ENCODE results near the gene SELENOK. TPM values are rescaled to one million over a fixed set of nuclear protein-coding genes. Genes with fewer than 3 reads are reported as not detected.

Gene SELENOK
- 21.2 and 21.6 TPM in 2 replicates for total RNA-seq

DNA sequence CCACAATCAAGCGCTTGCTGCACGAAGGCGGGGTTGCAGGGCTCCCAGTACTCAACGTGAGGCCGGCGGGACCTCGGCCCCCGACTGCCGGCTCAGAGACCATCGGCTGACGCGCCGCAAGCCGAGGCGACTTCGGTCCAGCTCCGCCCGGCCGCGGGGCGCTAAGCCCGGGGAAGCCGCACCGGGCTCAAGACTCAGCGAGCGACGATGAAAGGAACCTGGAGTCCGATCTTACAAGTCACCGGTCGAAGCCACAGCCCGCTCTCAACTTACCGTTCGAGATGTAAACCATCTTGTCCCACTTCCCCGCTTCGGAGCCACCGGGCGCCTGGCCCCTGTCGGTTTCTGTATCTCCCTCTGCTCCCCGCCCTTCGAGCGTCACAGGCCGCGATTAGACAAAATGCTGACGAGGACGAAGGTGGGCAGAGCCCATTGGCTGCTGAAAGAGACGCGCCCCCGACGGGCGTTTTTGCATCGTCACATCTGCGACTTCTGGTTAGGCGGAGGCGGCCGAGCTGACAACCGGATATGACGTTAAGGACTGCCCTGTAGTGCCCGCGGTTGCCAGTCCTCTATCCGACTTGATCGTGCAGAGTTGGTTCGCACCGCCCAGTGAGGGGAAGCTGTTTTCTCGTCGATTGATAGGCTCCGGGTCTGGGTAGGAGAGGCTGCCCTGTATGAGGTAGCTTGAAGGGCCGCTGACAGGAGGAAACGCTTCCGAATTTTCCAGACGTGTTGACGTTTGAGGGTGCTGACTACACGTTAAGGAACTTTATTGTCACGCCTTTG, at the start of gene SELENOK:
Gene SELENOK, minus strand, starts transcription at position 363 of the 789 bp plus-strand sequence.

DNA sequence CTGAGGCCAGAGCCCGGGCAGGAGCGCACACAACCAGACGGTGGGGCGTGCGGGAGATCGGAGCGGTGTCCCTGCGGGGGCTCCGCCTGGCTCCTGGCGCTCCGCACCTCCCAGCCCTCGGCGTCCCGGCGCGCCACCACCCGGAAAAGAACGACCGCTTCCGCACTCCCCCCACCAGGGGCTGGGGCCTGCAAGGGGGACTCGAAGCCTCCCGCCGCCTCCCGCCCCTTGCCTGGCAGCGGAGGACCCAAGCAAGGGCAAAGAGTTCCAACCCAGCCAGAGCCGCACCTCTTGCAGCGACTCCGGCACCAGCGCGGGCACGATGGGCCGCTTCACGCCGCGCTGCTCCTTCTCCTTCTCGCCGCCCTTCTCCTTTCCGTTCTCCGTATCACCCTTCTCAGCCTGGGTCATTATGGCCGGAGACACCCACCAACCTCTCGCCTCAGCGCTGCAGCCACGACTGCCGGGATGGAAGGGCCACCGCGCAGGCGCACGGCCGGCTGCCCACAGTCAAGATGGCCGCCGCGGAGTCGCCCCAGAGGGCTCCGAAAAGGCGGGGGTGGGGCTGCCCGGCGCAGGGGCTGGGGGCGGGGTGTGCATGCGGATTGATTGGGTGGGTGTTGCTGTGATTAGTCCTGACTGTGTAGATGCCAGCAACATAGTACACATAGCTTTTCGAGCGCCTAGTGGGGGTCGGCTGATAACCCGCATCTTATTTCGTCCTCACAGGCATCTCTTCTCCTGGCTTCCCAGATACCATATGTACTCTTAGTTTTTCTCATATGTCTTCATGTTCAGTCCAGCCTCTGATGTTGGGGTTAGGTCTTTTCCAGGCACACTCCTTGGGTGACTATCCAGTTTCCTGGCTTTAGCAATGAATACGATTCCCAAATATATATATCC, 9.7 kb downstream of the SELENOK start, which contains the start of gene ACTR8:
Gene ACTR8, minus strand, starts transcription at position 462 of the 903 bp plus-strand sequence. Its CDS starts 51 bp downstream, at position 411.

DNA sequence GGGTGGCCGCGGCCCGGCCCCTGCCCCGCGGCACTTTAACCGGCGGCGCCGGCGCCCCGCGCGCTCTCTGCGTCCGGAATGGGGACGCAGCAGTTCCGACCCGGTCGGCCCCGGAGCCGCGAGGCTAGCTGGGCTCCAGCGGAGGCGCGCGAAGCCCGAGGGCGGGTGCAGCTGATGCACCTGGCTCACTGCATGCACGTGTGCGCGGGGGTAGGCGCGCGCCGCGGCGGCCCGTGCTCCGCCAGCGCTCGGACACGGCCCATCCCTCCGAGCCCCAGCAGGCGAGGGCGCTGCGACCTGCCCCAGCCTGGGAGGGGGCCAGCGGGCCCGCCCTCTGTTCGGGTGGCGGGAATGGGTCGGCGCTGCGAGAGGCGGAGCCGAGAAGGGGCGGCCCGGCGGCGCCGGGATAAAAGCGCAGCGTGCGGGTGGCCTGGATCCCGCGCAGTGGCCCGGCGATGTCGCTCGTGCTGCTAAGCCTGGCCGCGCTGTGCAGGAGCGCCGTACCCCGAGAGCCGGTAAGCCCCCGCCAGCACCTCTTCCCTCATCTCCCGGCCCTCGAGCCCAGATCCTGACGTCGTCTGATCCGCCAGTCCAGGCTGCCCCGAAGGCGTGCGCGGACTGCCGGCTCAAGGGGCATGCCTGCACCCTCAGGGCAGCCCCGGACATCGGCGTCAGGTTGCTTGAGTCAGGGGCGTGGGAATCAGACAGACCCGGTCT, 45.4 kb downstream of the SELENOK start, which contains the start of the genes CHDH and IL17RB:
Gene CHDH, minus strand, starts transcription at position 286 of the 717 bp plus-strand sequence. CDS start 22,411 bp downstream, outside the sequence.
Gene IL17RB, plus strand, starts transcription at position 435 of the 717 bp plus-strand sequence. Its CDS starts 21 bp downstream, at position 456.

Other genes with a start within 250 kb of the SELENOK start
- 0.15 and 0.34 TPM in 2 replicates for gene CHDH, start 45.4 kb downstream of the SELENOK start, total RNA-seq
- gene IL17RB, start 45.3 kb downstream of the SELENOK start, total RNA-seq: 0.17 TPM in 1 of 2 replicates, not detected in the other
- 21.3 and 25.7 TPM in 2 replicates for gene ACTR8, start 9.7 kb downstream of the SELENOK start, total RNA-seq
- gene CACNA2D3, start 230.7 kb upstream of the SELENOK start, total RNA-seq: under 0.01 TPM in 1 of 2 replicates, not detected in the other

Data from bronchus fibroblast of lung (primary cell).